Urinary bladder (tissue), 4 donors: ENCODE results near the gene LBX2. TPM values are rescaled to one million over a fixed set of nuclear protein-coding genes. Genes with fewer than 3 reads are reported as not detected.
A peak's percentile ranks its signal among the peaks of the same experiment; 100 is the strongest.

ENCODE experiments used
- DNase-seq: peaks from one replicate; pipeline ENCODE4 v3.0.0-alpha.2; 2015; ENCODE audit errors: extremely low spot score
- H3K27ac ChIP-seq: one replicate; pipeline ENCODE4 v1.5.1; 2013; ENCODE audit warnings: low read depth, mild to moderate bottlenecking, moderate library complexity
- H3K36me3 ChIP-seq: one replicate; pipeline ENCODE4 v1.6.1; 2013; ENCODE audit warnings: mild to moderate bottlenecking, moderate library complexity; ENCODE audit not compliant: insufficient read depth
- H3K4me1 ChIP-seq: one replicate; pipeline ENCODE4 v1.6.1; 2013; ENCODE audit warnings: mild to moderate bottlenecking, moderate library complexity; ENCODE audit not compliant: insufficient read depth
- H3K4me3 ChIP-seq: one replicate; pipeline ENCODE4 v1.5.1; 2013; ENCODE audit warnings: low read depth, low read length
- WGBS: extraction: QIAGEN DNeasy Blood & Tissue Kit; methylation state at CpG from one replicate; pipeline ENCODE4 v1.1.7; 2013; 5-methylcytosine and 5-hydroxymethylcytosine counted together
- polyA plus RNA-seq: library from polyadenylated mRNA; stranded (reverse); fragments of 200-250 nt; gene quantifications from one replicate; pipeline ENCODE4 v1.2.3, GENCODE V29; 2013
- total RNA-seq: library from RNA; depleted of rRNA; stranded (reverse); fragments of >200 nt; gene quantifications from one replicate; pipeline ENCODE4 v1.2.3, GENCODE V29; 2014
- donor health status: healthy with polysubstance abuse.
- donor health status: healthy.

The LBX2 gene
- total and polyA plus RNA-seq, 2 donors = 0.95 TPM

DNA sequence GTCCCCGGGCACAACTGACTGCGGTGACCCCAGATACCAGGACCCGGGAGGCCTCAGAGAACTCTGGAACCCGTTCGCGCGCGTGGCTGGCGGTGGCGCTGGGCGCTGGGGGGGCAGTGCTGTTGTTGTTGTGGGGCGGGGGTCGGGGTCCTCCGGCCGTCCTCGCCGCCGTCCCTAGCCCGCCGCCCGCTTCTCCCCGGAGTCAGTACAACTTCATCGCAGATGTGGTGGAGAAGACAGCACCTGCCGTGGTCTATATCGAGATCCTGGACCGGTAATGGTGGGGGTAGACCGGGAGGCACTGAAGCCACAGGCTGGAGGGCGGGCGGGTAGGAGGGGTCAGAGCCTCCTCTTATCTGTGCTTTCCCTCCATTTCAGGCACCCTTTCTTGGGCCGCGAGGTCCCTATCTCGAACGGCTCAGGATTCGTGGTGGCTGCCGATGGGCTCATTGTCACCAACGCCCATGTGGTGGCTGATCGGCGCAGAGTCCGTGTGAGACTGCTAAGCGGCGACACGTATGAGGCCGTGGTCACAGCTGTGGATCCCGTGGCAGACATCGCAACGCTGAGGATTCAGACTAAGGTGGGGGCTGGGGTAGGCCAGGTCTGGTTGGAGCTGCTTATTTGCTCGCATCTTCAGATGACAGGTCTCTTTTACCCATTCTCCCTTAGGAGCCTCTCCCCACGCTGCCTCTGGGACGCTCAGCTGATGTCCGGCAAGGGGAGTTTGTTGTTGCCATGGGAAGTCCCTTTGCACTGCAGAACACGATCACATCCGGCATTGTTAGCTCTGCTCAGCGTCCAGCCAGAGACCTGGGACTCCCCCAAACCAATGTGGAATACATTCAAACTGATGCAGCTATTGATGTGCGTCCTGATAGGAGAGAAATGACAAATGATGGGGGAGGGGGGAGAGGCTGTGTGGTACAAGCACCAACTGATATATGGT lies 31.1 kb upstream of the LBX2 start:
- Histone ChIP-seq H3K4me1 (no peaks in the 10 kb centered on the region), H3K27ac (peak overlapping the region; percentile 46), H3K36me3 (no peaks in the 10 kb centered on the region), H3K4me3 (peak overlapping the region; percentile 88)
- WGBS = 1% methylated on average over 54 of the region's 54 CpGs
- DNase-seq = no peak

DNA sequence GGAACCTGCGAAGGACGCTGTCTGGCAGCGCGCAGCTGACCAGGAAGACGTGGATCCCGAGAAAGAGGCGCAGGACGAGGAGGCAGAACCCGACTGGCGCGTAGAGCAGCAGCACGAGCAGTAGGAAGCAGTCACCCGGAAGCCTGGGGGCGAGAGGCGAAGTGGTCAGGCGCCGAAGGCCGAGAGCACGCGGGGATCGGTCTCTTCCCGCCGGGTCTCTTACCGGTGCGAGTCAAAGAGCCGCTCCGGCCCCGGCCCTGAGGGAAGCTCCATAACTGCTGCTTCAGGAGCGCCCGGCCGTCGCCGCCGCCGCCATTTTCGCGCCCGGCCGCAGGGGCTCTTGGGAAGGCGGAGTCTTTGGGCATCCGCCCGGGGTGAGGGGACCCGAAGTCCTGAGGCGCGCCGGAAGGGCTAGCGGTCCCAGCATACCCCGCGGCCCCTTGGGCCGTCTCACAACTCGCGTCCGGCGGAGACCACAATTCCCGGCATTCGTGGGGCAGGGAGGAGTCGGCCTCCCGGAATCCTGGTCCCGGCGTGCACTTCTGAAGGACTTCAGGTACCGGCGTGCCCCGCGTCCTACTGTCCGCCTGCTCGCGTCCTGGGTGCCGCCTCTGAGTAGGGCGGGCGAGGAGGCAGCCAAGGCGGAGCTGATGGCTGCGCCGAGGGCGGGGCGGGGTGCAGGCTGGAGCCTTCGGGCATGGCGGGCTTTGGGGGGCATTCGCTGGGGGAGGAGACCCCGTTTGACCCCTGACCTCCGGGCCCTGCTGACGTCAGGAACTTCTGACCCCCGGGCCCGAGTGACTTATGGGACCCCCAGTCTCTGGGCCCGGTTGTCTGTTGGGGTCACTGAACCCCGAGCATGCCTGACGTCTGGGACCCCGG lies 30.2 kb upstream of the LBX2 start, which contains the start of the genes AUP1 and HTRA2:
Gene AUP1 (minus strand): TSS at position 350 of the 882 bp plus-strand sequence. CDS start 77 bp downstream, at position 273.
Gene HTRA2 (plus strand): TSS at position 577 of the 882 bp plus-strand sequence. CDS start 74 bp downstream, at position 651.
- Histone ChIP-seq H3K4me3 (peak within 1 kb of the TSS; percentile 88), H3K36me3 (no peaks in the 10 kb centered on the region), H3K27ac (peak within 1 kb of the TSS; percentile 81), H3K4me1 (no peaks in the 10 kb centered on the region)
- WGBS = under 1% methylated on average over 87 of the region's 87 CpGs
- peak; percentile 98 for DNase-seq

DNA sequence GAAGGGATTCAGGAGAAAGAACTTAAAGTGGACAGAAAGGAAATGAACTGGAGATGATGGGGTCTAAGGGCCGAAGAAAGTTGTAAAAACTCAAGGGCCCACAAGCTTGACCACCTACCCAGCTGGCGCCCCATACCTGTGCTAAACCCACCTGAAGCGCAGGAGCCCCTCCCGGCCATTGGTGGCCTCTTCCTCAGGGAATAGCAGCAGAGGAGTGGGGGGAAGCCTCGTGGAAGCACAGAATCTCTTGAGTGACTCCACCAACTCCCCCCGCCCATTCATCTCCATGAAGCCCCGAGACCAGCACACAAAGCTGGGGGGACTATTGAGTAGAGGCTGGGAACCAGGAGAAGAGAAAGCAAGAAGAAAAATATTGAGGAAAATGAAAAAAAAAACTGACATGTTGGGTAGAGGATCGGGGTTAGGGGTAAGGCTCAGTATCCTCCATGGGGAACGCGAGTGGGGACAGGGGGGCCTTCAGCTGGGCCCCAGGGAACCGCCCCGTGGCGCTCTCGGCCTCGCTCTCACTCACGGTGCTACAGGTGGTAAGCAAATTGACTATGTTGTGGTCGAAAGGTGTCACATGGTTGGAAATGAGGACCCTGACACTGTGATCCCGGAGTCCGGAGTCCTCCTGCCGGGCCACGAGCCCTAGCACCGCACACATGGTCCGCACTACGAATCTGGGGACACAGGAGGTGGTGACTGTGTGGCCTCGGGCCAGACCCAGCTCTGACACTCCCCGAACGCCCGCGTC lies 29.4 kb upstream of the LBX2 start:
- 16% methylated on average over 29 of the region's 29 CpGs for WGBS
- Histone ChIP-seq H3K36me3 (no peaks in the 10 kb centered on the region), H3K4me1 (no peaks in the 10 kb centered on the region), H3K4me3 (peak overlapping the region; percentile 88), H3K27ac (peak overlapping the region; percentile 81)
- DNase-seq = no peak

DNA sequence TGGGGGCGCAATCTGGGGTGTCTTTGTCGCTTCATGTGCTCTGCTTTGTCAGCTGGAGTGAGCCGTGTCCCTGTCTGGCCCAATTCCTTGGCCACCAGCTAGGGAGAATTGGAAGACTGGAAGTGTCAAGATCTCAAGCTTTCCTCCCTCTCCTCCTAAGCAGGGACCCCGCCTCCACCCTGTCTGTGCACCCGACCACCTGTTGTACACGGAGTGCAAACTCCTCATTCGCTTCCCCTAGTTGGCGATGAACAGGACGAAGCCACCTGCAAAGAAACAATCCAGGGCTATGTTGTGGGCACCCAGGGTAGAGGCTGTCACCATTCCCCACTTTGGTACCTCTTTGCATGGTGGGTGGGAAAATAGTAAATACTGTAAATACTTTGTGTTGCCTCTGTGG lies 28.3 kb upstream of the LBX2 start:
- Histone ChIP-seq H3K27ac (no peak overlapping the region), H3K36me3 (no peaks in the 10 kb centered on the region), H3K4me1 (no peaks in the 10 kb centered on the region), H3K4me3 (no peak overlapping the region)
- no peak for DNase-seq
- WGBS = 96% methylated on average over 9 of the region's 9 CpGs

DNA sequence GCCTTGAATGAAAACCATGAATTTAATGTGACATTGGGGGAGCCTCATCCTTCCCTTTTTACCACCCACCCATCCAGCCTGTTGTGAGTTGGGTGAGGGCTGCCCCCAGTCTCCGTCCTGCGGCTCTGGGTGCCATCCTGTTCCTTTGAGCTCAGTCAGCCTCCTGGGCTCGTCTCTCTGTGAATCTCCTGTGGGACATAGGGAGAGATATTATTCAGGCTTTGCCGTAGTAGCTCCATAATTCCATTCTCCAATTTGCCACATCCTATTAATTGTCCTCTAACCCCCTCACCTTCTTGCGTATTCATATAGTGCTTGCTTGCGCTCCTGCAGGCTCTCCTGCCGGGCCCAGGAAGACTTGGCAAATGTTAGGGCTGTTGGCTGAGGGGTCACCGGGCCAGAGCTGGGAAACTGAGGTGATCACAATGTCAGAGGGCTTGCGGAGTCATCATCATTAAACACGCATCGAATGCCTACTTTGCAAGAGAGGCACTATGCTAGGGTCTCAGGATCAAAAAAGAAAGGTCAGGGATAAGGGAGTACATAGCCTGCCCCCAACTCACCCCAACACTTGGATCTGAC lies 27.3 kb upstream of the LBX2 start:
- H3K4me3 ChIP-seq = no peak overlapping the region
- no peaks in the 10 kb centered on the region for H3K36me3 ChIP-seq
- no peak overlapping the region for H3K27ac ChIP-seq
- H3K4me1 ChIP-seq = no peaks in the 10 kb centered on the region
- no peak for DNase-seq
- WGBS = 98% methylated on average over 11 of the region's 11 CpGs

DNA sequence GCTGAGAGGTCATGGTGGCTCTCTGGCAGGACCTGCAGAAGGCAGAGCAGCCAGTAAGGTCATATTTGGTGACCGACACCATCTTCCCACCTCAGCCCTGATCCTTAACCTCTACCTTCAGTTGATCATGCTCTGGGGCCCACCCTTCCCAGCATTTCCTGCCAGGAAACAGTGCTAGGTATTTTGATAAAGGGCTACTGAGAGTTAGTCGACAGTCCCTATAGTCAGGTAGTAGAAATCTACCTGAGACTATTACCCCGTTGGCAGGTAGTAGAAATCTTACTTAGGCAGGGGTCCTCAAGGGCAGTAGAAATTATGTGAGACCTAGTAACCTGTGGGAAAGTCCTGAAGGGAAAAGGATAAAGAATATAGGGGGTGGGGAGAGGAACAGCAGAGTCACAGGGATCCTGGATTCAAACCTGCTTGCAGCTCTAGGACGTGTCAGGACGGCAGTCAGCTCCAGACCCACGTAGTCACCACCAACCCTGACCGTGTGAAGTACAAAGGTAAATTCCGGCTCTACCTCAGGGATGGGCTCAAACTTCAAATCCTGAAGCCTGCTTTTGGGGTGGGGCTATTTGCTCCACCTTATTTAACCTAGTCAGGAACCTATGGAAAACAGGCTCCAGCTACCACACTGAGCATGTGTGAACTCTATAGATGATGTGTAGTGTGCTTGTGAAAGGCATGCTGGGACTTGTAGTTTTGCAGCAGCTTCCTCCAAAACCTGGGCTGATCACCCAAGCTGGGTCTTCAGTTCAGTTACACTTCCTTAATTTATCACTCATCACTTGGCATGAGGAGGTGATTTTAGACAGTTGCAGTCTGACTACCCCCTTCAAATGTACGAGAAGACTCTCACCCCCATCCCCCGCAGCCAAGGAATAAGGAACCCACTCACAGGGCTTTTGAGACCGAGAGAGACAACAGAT lies 26.6 kb upstream of the LBX2 start, which contains the start of gene DQX1:
Gene DQX1 (minus strand): TSS at position 515 of the 932 bp plus-strand sequence. CDS start 502 bp downstream, at position 13.
- Histone ChIP-seq H3K4me1 (no peaks in the 10 kb centered on the region), H3K27ac (no peak within 1 kb of the TSS), H3K36me3 (no peaks in the 10 kb centered on the region), H3K4me3 (no peak within 1 kb of the TSS)
- DNase-seq = no peak
- WGBS = 86% methylated on average over 11 of the region's 11 CpGs

DNA sequence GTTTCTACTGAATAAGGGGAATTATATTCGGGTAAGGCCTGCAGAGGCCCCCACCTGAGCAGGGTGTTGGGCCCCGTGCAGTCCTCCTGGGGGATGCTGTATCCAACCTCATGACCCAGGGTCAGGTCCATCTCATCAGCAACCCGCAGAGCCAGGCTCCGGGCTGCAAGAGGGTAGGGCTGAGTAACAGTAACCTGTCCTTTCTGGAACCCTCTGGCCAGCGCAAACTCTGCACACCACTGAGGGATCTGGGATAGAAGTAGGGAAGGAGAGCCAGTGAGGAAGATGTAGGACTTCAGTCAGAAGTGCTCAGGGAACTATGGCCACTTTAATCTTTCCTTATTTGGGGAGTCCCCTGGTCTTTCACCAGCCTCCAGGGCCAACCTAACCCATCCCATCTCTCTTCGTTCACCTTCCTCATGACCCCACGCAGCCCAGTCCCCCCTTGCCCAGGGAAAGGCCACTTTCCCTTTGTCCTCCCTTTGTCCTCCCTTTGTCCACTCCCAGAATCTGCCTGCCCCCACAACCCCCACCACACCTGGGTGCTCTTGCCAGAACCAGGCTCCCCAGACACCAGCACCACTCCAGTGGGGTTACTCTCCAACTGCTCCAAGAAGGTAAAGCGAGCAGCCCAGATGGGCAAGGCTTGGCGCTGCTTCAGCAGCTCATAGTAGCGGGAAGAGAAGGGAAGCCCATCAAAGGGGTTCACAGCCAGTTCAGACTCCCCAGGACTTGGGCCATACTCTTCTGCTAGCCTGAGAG lies 25.7 kb upstream of the LBX2 start:
- Histone ChIP-seq H3K4me1 (no peaks in the 10 kb centered on the region), H3K36me3 (no peaks in the 10 kb centered on the region), H3K27ac (no peak overlapping the region), H3K4me3 (no peak overlapping the region)
- DNase-seq = no peak
- WGBS = 93% methylated on average over 10 of the region's 10 CpGs

DNA sequence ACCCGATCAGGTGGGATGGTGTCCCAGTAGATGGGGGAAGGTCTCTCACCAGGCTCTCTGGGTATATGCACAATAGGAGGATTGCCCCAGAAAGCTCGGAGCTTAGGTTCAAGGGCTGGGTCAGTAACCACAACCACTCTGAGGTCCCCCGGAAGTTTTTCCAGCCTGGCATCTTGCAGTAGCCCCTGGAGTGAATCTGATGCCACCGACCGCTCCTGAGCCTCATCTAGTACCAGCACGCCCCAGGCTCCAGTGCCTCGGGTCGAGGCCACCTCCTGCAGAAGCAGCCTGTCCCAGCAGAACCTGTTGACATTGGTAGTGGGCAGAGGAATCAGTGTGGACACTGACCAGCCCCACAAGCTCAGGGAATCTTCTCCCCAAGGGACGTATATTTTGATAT lies 24.6 kb upstream of the LBX2 start:
- H3K36me3 ChIP-seq = no peaks in the 10 kb centered on the region
- no peaks in the 10 kb centered on the region for H3K4me1 ChIP-seq
- 81% methylated on average over 9 of the region's 9 CpGs for WGBS
- no peak overlapping the region for H3K4me3 ChIP-seq
- DNase-seq = no peak
- no peak overlapping the region for H3K27ac ChIP-seq

DNA sequence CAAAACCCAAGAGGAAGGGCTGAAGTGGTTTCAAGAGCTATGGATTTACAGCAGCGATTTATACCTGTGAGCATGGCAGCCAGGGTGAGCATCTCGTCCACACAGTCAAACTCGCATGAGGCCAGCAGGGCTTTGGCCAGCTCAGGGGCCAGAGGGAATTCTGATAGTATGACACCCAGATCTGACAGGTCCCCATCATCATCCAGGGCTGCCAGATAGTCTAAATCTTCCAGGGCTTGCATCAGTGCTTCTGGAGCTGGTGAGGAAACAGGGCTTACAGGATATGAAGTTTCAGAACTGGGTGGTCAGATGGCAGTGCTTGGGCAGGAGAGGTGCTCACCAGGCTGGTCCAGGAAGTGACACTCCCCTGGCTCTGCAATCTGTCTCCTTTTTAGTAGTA lies 23.1 kb upstream of the LBX2 start:
- Histone ChIP-seq H3K4me3 (no peak overlapping the region), H3K4me1 (no peaks in the 10 kb centered on the region), H3K27ac (no peak overlapping the region), H3K36me3 (no peaks in the 10 kb centered on the region)
- no peak for DNase-seq
- WGBS = 69% methylated on average over 3 of the region's 3 CpGs

DNA sequence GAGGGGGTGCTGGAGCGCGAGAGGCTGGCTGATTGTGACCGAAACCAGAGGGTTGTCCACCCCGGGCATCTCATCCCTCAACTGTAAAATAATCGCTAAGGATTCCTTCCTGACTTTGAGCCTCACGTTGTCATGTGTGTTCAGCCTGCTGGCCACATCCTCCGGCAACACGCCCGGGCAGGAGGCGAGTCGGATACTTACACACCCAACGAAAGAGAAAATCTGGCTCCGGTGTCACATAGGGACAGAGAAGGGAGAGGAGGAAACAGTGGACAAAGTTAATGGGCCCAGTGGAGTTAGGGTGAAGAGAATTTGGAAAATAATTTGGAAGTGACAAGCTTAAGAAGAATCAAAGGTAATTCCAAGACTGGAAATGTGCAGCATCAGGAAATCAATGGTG lies 17.2 kb upstream of the LBX2 start:
- WGBS = 57% methylated on average over 13 of the region's 13 CpGs
- Histone ChIP-seq H3K27ac (no peak overlapping the region), H3K4me3 (peak overlapping the region; percentile 22)

DNA sequence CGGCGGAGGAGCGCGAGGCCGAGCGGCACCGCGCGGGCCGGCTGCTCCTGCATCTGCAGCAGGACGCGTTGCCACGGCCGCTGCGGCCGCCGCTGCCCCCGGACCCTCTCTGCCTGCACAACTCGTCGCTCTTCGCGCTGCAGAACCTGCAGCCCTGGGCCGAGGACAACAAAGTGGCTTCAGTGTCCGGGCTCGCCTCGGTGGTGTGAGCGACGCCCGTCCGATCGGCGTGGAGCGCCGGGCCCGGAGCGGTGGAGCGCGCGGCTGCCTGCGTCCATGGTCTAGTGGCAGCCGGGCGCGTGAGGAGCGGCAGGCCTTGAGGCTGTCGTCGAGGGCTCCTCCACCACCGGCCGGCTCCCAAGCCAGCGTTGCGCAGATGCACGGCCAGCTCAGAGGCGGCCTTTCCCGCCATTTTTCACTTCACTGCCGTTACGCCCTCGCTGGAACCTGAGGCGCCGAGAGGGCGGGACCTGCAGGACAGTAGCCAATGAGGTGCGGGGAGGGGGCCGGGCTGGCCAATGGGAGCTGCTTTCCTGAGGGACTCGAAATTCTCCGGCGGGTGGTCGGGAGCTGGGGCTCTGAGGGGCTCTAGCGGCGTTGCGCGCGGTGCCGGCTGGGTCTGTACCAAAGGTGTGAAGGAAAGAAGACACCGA lies 16.7 kb upstream of the LBX2 start:
- no peak for DNase-seq
- H3K4me3 ChIP-seq = peak overlapping the region; percentile 22
- H3K36me3 ChIP-seq = no peaks in the 10 kb centered on the region
- no peak overlapping the region for H3K27ac ChIP-seq
- 2% methylated on average over 72 of the region's 72 CpGs for WGBS
- peaks cover 3% of the 10 kb centered on the region for H3K4me1 ChIP-seq

More for the DNA sequence above, 17.2 kb upstream of the LBX2 start:
- no peak for DNase-seq
- Histone ChIP-seq H3K36me3 (no peaks in the 10 kb centered on the region), H3K4me1 (peaks cover 3% of the 10 kb centered on the region)
